HepG2 (cell line): Measurements from ENCODE around the gene PACRGL. TPM values are rescaled to one million over a fixed set of nuclear protein-coding genes. Genes with fewer than 3 reads are reported as not detected.

Source experiments
- CHD2 ChIP-seq: IDR thresholded peaks from 2 replicates; pipeline ENCODE4 v1.6.1; 2011; ENCODE audit warnings: low read depth, low read length, improper control_type of control experiment
- CREB1 ChIP-seq, 2 experiments: fragments of 450-650 bp in 1 of 2; IDR thresholded peaks; 2 replicates each; pipeline ENCODE4 v1.6.1; 2016 to 2017; ENCODE audit warnings: control low read depth in 1 of 2, mild to moderate bottlenecking in 1 of 2, missing compliant biosample characterization in 1 of 2, missing genetic modification characterization in 1 of 2
- FOXM1 ChIP-seq: sonication (generic); formaldehyde crosslinking; IDR thresholded peaks from 2 replicates; pipeline ENCODE4 v1.5.0; 2020; ENCODE audit warnings: missing genetic modification reagents
- HDAC1 ChIP-seq: sonication (generic); formaldehyde crosslinking; IDR thresholded peaks from 2 replicates; pipeline ENCODE4 v1.5.1; 2020; ENCODE audit warnings: mild to moderate bottlenecking, missing genetic modification reagents
- HMG20A ChIP-seq: IDR thresholded peaks from 2 replicates; pipeline ENCODE4 v1.6.1; 2016; ENCODE audit warnings: borderline replicate concordance
- HNRNPL ChIP-seq: fragments of 200-400 bp; formaldehyde crosslinking; IDR thresholded peaks from 2 replicates; pipeline ENCODE4 v1.6.1; 2017; ENCODE audit warnings: mild to moderate bottlenecking, low read depth, low read length
- ISL2 ChIP-seq: sonication (generic); formaldehyde crosslinking; IDR thresholded peaks from 2 replicates; pipeline ENCODE4 v1.5.0; 2020; ENCODE audit warnings: missing genetic modification reagents
- MIXL1 ChIP-seq: IDR thresholded peaks from 2 replicates; pipeline ENCODE4 v1.6.1; 2016
- NFATC3 ChIP-seq: sonication (generic); formaldehyde crosslinking; IDR thresholded peaks from 2 replicates; pipeline ENCODE4 v1.5.1; 2020; ENCODE audit warnings: mild to moderate bottlenecking, missing genetic modification reagents
- NFE2L1 ChIP-seq: sonication (generic); formaldehyde crosslinking; IDR thresholded peaks from 2 replicates; pipeline ENCODE4 v1.4.0; 2020; ENCODE audit warnings: missing genetic modification reagents, mild to moderate bottlenecking, borderline replicate concordance
- POLR2A ChIP-seq, 2 experiments: IDR thresholded peaks; 2 replicates each; pipeline ENCODE4 v1.6.1; 2011; ENCODE audit warnings: low read depth in 2 of 2, low read length in 2 of 2, mild to moderate bottlenecking in 1 of 2, moderate library complexity in 1 of 2; ENCODE audit not compliant: insufficient read depth in 1 of 2
- RBM39 ChIP-seq: fragments of 200-400 bp; formaldehyde crosslinking; IDR thresholded peaks from one replicate; pipeline ENCODE4 v1.6.1; 2018; ENCODE audit warnings: antibody characterized with exemption, mild to moderate bottlenecking, low read depth, low read length; ENCODE audit not compliant: poor library complexity, severe bottlenecking
- RELA ChIP-seq: sonication (generic); formaldehyde crosslinking; IDR thresholded peaks from 2 replicates; pipeline ENCODE4 v1.4.0; 2020; ENCODE audit warnings: missing genetic modification reagents
- SIN3A ChIP-seq: IDR thresholded peaks from 2 replicates; pipeline ENCODE4 v1.6.1; 2011; ENCODE audit warnings: low read depth, mild to moderate bottlenecking, control low read depth, low read length, borderline replicate concordance
- SNAPC5 ChIP-seq: sonication (generic); formaldehyde crosslinking; IDR thresholded peaks from 2 replicates; pipeline ENCODE4 v1.8.1; 2023; ENCODE audit warnings: mild to moderate bottlenecking, missing genetic modification reagents, borderline replicate concordance
- SNRNP70 ChIP-seq: fragments of 200-400 bp; formaldehyde crosslinking; IDR thresholded peaks from 2 replicates; pipeline ENCODE4 v1.6.1; 2017; ENCODE audit warnings: mild to moderate bottlenecking, low read depth, low read length, moderate library complexity
- TEAD2 ChIP-seq: sonication (generic); formaldehyde crosslinking; IDR thresholded peaks from 2 replicates; pipeline ENCODE4 v1.9.0; 2021; ENCODE audit warnings: missing genetic modification reagents
- THAP11 ChIP-seq: IDR thresholded peaks from 2 replicates; pipeline ENCODE4 v1.6.1; 2016; ENCODE audit warnings: missing biosample characterization, missing genetic modification reagents
- YEATS2 ChIP-seq: sonication (generic); formaldehyde crosslinking; IDR thresholded peaks from 2 replicates; pipeline ENCODE4 v1.4.0; 2020; ENCODE audit warnings: missing genetic modification reagents, borderline replicate concordance
- ZNF234 ChIP-seq: sonication (generic); formaldehyde crosslinking; conservative IDR thresholded peaks from 2 replicates; pipeline ENCODE4 v1.5.1; 2020; ENCODE audit warnings: mild to moderate bottlenecking, missing genetic modification reagents
- ZNF3 ChIP-seq: IDR thresholded peaks from 2 replicates; pipeline ENCODE4 v1.7.0; 2017; ENCODE audit warnings: inconsistent platforms
- ZNF331 ChIP-seq: sonication (generic); formaldehyde crosslinking; IDR thresholded peaks from 2 replicates; pipeline ENCODE4 v1.4.0; 2020; ENCODE audit warnings: missing genetic modification reagents
- ZNF382 ChIP-seq: sonication (generic); formaldehyde crosslinking; IDR thresholded peaks from 2 replicates; pipeline ENCODE4 v1.5.0; 2020; ENCODE audit warnings: missing genetic modification reagents, mild to moderate bottlenecking, borderline replicate concordance
- ZNF383 ChIP-seq: sonication (generic); formaldehyde crosslinking; IDR thresholded peaks from 2 replicates; pipeline ENCODE4 v1.4.0; 2020; ENCODE audit warnings: missing genetic modification reagents, mild to moderate bottlenecking, borderline replicate concordance
- ZNF530 ChIP-seq: sonication (generic); formaldehyde crosslinking; IDR thresholded peaks from 2 replicates; pipeline ENCODE4 v1.5.0; 2020; ENCODE audit warnings: low read depth, mild to moderate bottlenecking, missing genetic modification reagents
- ZNF552 ChIP-seq: sonication (generic); formaldehyde crosslinking; IDR thresholded peaks from 2 replicates; pipeline ENCODE4 v1.9.0; 2022; ENCODE audit warnings: missing genetic modification reagents, mild to moderate bottlenecking, borderline replicate concordance
- polyA plus RNA-seq, 8 experiments: library from polyadenylated mRNA; depleted of rRNA in 3 of 8; stranded (reverse) in 7 of 8; unstranded in 1 of 8; fragments of >200 nt; fragmentation: Illumina TruSeq in 4 of 8; extraction: Trizol in 4 of 8; gene quantifications; 2 replicates each; pipeline versions ENCODE4 v1.2.1 to v1.2.3, GENCODE V29; 2011 to 2016; ENCODE audit warnings: low read depth in 4 of 8, missing spikeins in 1 of 8, mixed read lengths in 1 of 8; ENCODE audit not compliant: insufficient read depth in 1 of 8
- total RNA-seq, 5 experiments: library from RNA; depleted of rRNA; stranded (reverse); fragments of >200 nt; fragmentation: Illumina TruSeq; extraction: Trizol; gene quantifications; 2 replicates each; pipeline ENCODE4 v1.2.3, GENCODE V29; 2016; ENCODE audit warnings: low read depth in 1 of 5
- TF ChIP-seq, protein P1 (sequence below): sonication (generic); formaldehyde crosslinking; IDR thresholded peaks from 2 replicates; pipeline ENCODE4 v1.4.0; 2020; ENCODE audit warnings: mild to moderate bottlenecking, missing genetic modification reagents
- TF ChIP-seq, protein P2 (sequence below): sonication (generic); formaldehyde crosslinking; IDR thresholded peaks from 2 replicates; pipeline ENCODE4 v1.5.1; 2020; ENCODE audit warnings: missing genetic modification reagents, mild to moderate bottlenecking, borderline replicate concordance
- TF ChIP-seq, protein P3 (sequence below): sonication (generic); formaldehyde crosslinking; IDR thresholded peaks from 2 replicates; pipeline ENCODE4 v1.9.0; 2022; ENCODE audit warnings: missing genetic modification reagents, mild to moderate bottlenecking, borderline replicate concordance

The PACRGL gene
- total and polyA plus RNA-seq, 2 of the 13 experiments (the other 11 are each of a cell fraction or from before 2014, with no cell fraction given): 5.8 to 15.1 TPM

DNA sequence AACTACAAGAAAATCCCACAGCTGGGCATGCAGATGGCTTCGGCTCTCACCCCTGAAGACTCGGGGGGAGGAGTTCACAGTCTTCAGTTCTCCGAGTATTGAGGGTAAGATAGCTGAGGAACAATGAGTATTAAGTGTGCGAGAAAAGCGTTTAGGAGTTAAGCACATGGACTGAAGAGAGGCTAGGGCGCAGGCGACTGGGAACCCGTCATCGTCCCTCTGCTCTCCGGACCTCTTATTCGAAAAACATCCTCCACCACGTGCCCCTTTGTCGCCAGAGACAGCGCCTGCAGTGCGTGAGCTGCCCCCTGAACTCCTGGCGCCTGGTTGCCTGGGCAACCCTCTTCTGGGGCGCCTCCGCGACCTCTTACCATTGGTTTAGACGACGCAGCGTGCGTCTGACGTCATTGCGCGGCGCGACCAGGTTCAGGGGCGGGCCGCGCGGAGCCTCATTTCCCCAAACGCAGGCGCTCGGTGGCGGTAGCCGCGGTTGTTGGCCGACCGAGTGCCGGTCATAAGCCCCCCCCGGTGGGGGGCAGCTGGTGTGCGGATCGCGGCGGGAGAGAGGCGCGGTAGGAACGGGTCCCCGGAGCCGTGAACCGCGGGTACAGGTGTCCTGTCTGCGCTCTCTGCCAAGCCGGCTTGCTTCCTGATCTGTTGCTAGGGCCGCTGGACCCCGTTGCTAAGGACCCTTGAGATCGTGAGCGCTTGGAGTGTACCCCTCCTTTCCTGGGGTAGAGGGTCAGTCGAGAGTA, at the start of gene PACRGL (continued):
- TF ChIP-seq SNAPC5 (CRISPR knock-in tag): no peak
- TF ChIP-seq RBM39: no peak
- 0 out of 2 replicates have a peak, but pooled peaks have one; percentile 41 for TF ChIP-seq RELA (CRISPR knock-in tag)
- TF ChIP-seq, protein P1, sequence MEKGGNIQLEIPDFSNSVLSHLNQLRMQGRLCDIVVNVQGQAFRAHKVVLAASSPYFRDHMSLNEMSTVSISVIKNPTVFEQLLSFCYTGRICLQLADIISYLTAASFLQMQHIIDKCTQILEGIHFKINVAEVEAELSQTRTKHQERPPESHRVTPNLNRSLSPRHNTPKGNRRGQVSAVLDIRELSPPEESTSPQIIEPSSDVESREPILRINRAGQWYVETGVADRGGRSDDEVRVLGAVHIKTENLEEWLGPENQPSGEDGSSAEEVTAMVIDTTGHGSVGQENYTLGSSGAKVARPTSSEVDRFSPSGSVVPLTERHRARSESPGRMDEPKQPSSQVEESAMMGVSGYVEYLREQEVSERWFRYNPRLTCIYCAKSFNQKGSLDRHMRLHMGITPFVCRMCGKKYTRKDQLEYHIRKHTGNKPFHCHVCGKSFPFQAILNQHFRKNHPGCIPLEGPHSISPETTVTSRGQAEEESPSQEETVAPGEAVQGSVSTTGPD: no peak
- TF ChIP-seq, protein P2, sequence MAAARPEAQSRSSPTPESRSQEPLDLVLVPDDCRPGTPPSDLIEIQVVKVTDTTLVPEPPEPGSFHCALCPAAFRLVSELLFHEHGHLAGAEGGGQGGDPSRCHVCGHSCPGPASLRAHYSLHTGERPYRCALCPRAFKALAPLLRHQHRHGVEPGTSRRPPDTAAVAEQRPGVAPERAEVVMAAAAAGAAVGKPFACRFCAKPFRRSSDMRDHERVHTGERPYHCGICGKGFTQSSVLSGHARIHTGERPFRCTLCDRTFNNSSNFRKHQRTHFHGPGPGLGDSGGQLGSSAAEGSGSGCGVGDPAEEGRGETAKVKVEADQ: no peak
- TF ChIP-seq SIN3A: peak; percentile 89; the same call in 1 of the 2 replicates
- TF ChIP-seq HDAC1 (CRISPR knock-in tag): peak; percentile 89
- TF ChIP-seq ZNF234: no peak
- TF ChIP-seq ZNF331: peak; percentile 23; the same call in 1 of the 2 replicates
- peak; percentile 84 for TF ChIP-seq THAP11 (CRISPR knock-in tag)
- no peak for TF ChIP-seq NFE2L1
- TF ChIP-seq POLR2A (IDR thresholded peaks at IDR 0.05; ENCODE audit: insufficient read depth in 1 of 2, low read depth in 2 of 2, low read length in 2 of 2): peak; percentile 66 to 77
- no peak for TF ChIP-seq TEAD2 (CRISPR knock-in tag)
- no peak for TF ChIP-seq ZNF530 (CRISPR knock-in tag)
- no peak for TF ChIP-seq ZNF3 (CRISPR knock-in tag)
- TF ChIP-seq, protein P3, sequence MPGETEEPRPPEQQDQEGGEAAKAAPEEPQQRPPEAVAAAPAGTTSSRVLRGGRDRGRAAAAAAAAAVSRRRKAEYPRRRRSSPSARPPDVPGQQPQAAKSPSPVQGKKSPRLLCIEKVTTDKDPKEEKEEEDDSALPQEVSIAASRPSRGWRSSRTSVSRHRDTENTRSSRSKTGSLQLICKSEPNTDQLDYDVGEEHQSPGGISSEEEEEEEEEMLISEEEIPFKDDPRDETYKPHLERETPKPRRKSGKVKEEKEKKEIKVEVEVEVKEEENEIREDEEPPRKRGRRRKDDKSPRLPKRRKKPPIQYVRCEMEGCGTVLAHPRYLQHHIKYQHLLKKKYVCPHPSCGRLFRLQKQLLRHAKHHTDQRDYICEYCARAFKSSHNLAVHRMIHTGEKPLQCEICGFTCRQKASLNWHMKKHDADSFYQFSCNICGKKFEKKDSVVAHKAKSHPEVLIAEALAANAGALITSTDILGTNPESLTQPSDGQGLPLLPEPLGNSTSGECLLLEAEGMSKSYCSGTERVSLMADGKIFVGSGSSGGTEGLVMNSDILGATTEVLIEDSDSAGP (CRISPR knock-in tag): peak; percentile 79; the same call in 1 of the 2 replicates
- no peak for TF ChIP-seq ISL2 (CRISPR knock-in tag)
- no peak for TF ChIP-seq FOXM1 (CRISPR knock-in tag)
- no peak for TF ChIP-seq SNRNP70
- TF ChIP-seq HNRNPL: no peak
- TF ChIP-seq ZNF552 (CRISPR knock-in tag): no peak
- peak; percentile 54; the same call in 1 of the 2 replicates for TF ChIP-seq MIXL1
- no peak for TF ChIP-seq ZNF382 (CRISPR knock-in tag)
- TF ChIP-seq CHD2: no peak
- no peak for TF ChIP-seq ZNF383
- TF ChIP-seq HMG20A (CRISPR knock-in tag): no peak
- TF ChIP-seq CREB1 (IDR thresholded peaks at IDR 0.05): peak; percentile 98
- TF ChIP-seq CREB1 (CRISPR knock-in tag; IDR thresholded peaks at IDR 0.05): peak; percentile 98
- no peak for TF ChIP-seq NFATC3
- TF ChIP-seq YEATS2 (CRISPR knock-in tag): peak; percentile 85; the same call in 1 of the 2 replicates
